Neural cell (in vitro differentiated cells): ENCODE measurements around the gene SUSD4. TPM values are rescaled to one million over a fixed set of nuclear protein-coding genes. Genes with fewer than 3 reads are reported as not detected.

Experiments used
- H2AFZ ChIP-seq: fragments of 200-600, 300-800 bp; sonication (generic), shearing (Covaris generic); 2 replicates; pipeline ENCODE4 v1.6.0; 2014; ENCODE audit warnings: low read depth, mild to moderate bottlenecking, antibody characterized with exemption, low read length, moderate library complexity
- H3F3A ChIP-seq: fragments of 200-600 bp; shearing (Covaris generic); 2 replicates; pipeline ENCODE4 v1.6.1; 2016; ENCODE audit warnings: mild to moderate bottlenecking, moderate library complexity, mixed read lengths, antibody characterized with exemption, low read length; ENCODE audit not compliant: insufficient read depth, poor library complexity, severe bottlenecking
- H3K27ac ChIP-seq: fragments of 200-600, 300-800 bp; sonication (generic), shearing (Covaris generic); 2 replicates; pipeline ENCODE4 v1.5.1; 2014; ENCODE audit warnings: mild to moderate bottlenecking, low read length, moderate library complexity
- H3K27me3 ChIP-seq: fragments of 300-800, 200-600 bp; sonication (generic), shearing (Covaris generic); 2 replicates; pipeline ENCODE4 v1.6.0; 2014; ENCODE audit warnings: mild to moderate bottlenecking, low read depth, low read length, moderate library complexity; ENCODE audit not compliant: insufficient read depth
- H3K36me3 ChIP-seq: fragments of 300-800, 200-600 bp; sonication (generic), shearing (Covaris generic); 2 replicates; pipeline ENCODE4 v1.5.1; 2014; ENCODE audit warnings: mild to moderate bottlenecking, antibody characterized with exemption, low read length, moderate library complexity; ENCODE audit not compliant: insufficient read depth
- H3K4me2 ChIP-seq: fragments of 300-800, 200-600 bp; sonication (generic), shearing (Covaris generic); 2 replicates; pipeline ENCODE4 v1.6.0; 2014; ENCODE audit warnings: mild to moderate bottlenecking, low read length
- H3K4me3 ChIP-seq: fragments of 300-800, 200-600 bp; sonication (generic), shearing (Covaris generic); 2 replicates; pipeline ENCODE4 v1.5.1; 2014; ENCODE audit warnings: mild to moderate bottlenecking, low read length, moderate library complexity
- H3K79me2 ChIP-seq: fragments of 200-600 bp; shearing (Covaris generic); replicated peaks from 2 replicates; pipeline ENCODE4 v1.6.0; 2014; ENCODE audit warnings: mild to moderate bottlenecking, low read length, moderate library complexity; ENCODE audit not compliant: insufficient read depth
- H3K9ac ChIP-seq: fragments of 300-800, 200-600 bp; sonication (generic), shearing (Covaris generic); 2 replicates; pipeline ENCODE4 v1.6.1; 2016; ENCODE audit warnings: mild to moderate bottlenecking, low read length, mixed read lengths
- H3K9me2 ChIP-seq: fragments of 200-600 bp; shearing (Covaris generic); 2 replicates; pipeline ENCODE4 v1.6.1; 2016; ENCODE audit warnings: mild to moderate bottlenecking, low read length, mixed read lengths; ENCODE audit not compliant: insufficient read depth
- H3K9me3 ChIP-seq: fragments of 200-600, 300-800 bp; sonication (generic), shearing (Covaris generic); 2 replicates; pipeline ENCODE4 v1.6.1; 2016; ENCODE audit warnings: mild to moderate bottlenecking, mixed run types, low read length, moderate library complexity, mixed read lengths
- H4K20me1 ChIP-seq: fragments of 200-600 bp; shearing (Covaris generic); 2 replicates; pipeline ENCODE4 v1.6.1; 2016; ENCODE audit warnings: mild to moderate bottlenecking, mixed run types; ENCODE audit not compliant: insufficient read depth
- CTCF ChIP-seq: fragments of 450-650 bp; IDR thresholded peaks from 2 replicates; pipeline ENCODE4 v1.5.1; 2014; ENCODE audit warnings: antibody characterized with exemption, mild to moderate bottlenecking, moderate library complexity; ENCODE audit not compliant: poor library complexity, severe bottlenecking
- EP300 ChIP-seq: fragments of 450-650 bp; conservative IDR thresholded peaks from 2 replicates; pipeline ENCODE4 v1.6.1; 2014; ENCODE audit warnings: antibody characterized with exemption, mild to moderate bottlenecking, moderate library complexity; ENCODE audit not compliant: poor library complexity, severe bottlenecking
- EZH2 ChIP-seq: fragments of 200-600, 300-800 bp; shearing (Covaris generic), sonication (generic); IDR thresholded peaks from 2 replicates; pipeline ENCODE4 v1.6.1; 2014; ENCODE audit warnings: antibody characterized with exemption, low read length, borderline replicate concordance, mild to moderate bottlenecking; ENCODE audit not compliant: insufficient read depth, poor library complexity, severe bottlenecking
- MXI1 ChIP-seq: fragments of 450-650 bp; conservative IDR thresholded peaks from 2 replicates; pipeline ENCODE4 v1.6.1; 2014; ENCODE audit warnings: antibody characterized with exemption, mild to moderate bottlenecking; ENCODE audit not compliant: poor library complexity, severe bottlenecking
- POLR2AphosphoS5 ChIP-seq: IDR thresholded peaks from 2 replicates; pipeline ENCODE4 v1.6.1; 2012
- RAD21 ChIP-seq: fragments of 450-650 bp; conservative IDR thresholded peaks from 2 replicates; pipeline ENCODE4 v1.6.1; 2014; ENCODE audit warnings: antibody characterized with exemption, mild to moderate bottlenecking, moderate library complexity
- REST ChIP-seq: IDR thresholded peaks from 2 replicates; pipeline ENCODE4 v1.6.1; 2012; ENCODE audit warnings: borderline replicate concordance
- SMC3 ChIP-seq: fragments of 450-650 bp; conservative IDR thresholded peaks from 2 replicates; pipeline ENCODE4 v1.6.1; 2014; ENCODE audit warnings: antibody characterized with exemption, mild to moderate bottlenecking, moderate library complexity; ENCODE audit not compliant: poor library complexity
- TAF1 ChIP-seq: IDR thresholded peaks from 2 replicates; pipeline ENCODE4 v1.6.1; 2012; ENCODE audit warnings: low read depth
- polyA plus RNA-seq: library from polyadenylated mRNA; depleted of rRNA; stranded (reverse); fragments of >200 nt; gene quantifications from 2 replicates; pipeline ENCODE4 v1.2.3, GENCODE V29; 2014

The SUSD4 gene
- polyA plus RNA-seq, 1 donor from 2014 or later, result 31.5 TPM

GRCh38 chr1:223198628-223198965 is 165.4 kb downstream of the SUSD4 start:
- no peaks in the 10 kb centered on the region for H3F3A ChIP-seq
- H2AFZ ChIP-seq, result no peak overlapping the region
- no peaks in the 10 kb centered on the region for H3K27me3 ChIP-seq
- H3K4me2 ChIP-seq, result no peak overlapping the region
- no peaks in the 10 kb centered on the region for H3K9me3 ChIP-seq
- no peaks in the 10 kb centered on the region for H3K9me2 ChIP-seq
- H3K79me2 ChIP-seq, result no peaks in the 10 kb centered on the region
- H3K4me3 ChIP-seq, result no peak overlapping the region
- H3K27ac ChIP-seq, result no peak overlapping the region
- no peaks in the 10 kb centered on the region for H4K20me1 ChIP-seq
- no peak overlapping the region for H3K9ac ChIP-seq
- H3K36me3 ChIP-seq, result no peaks in the 10 kb centered on the region
- TF ChIP-seq TAF1 (no peak), RAD21 (no peak), EZH2 (no peak), SMC3 (no peak), REST (no peak), MXI1 (no peak), EP300 (no peak), CTCF (no peak), POLR2AphosphoS5 (no peak)

- Histone ChIP-seq H2AFZ (no peak overlapping the region), H4K20me1 (no peaks in the 10 kb centered on the region), H3K9me2 (no peaks in the 10 kb centered on the region), H3K4me2 (no peak overlapping the region), H3F3A (no peaks in the 10 kb centered on the region), H3K9ac (no peak overlapping the region), H3K79me2 (no peaks in the 10 kb centered on the region), H3K4me3 (no peak overlapping the region), H3K27ac (no peak overlapping the region), H3K36me3 (no peaks in the 10 kb centered on the region), H3K9me3 (no peaks in the 10 kb centered on the region), H3K27me3 (no peaks in the 10 kb centered on the region)
- TF ChIP-seq SMC3 (no peak), REST (no peak), POLR2AphosphoS5 (no peak), RAD21 (no peak), MXI1 (no peak), TAF1 (no peak), EZH2 (no peak), CTCF (no peak), EP300 (no peak)
Measured at GRCh38 chr1:223197923-223198627, 165.9 kb downstream of the SUSD4 start.
